Measurements from ENCODE around the gene HTR1E.

The HTR1E gene

GRCh38 chr6:86952991-86953390 lies 15.7 kb downstream of the HTR1E start:
- H3K4me3 ChIP-seq (ENCODE audit: low read depth, low read length), result no peak overlapping the region
- no peak for DNase-seq (ENCODE audit: low read depth, low spot score)
- TF ChIP-seq CTCF (IDR thresholded peaks at IDR 0.05; ENCODE audit: low read depth, low read length), result no peak
- in situ Hi-C loops (cut with HindIII; ENCODE audit: low sequenced_read_pairs), result no loop called here

DNA sequence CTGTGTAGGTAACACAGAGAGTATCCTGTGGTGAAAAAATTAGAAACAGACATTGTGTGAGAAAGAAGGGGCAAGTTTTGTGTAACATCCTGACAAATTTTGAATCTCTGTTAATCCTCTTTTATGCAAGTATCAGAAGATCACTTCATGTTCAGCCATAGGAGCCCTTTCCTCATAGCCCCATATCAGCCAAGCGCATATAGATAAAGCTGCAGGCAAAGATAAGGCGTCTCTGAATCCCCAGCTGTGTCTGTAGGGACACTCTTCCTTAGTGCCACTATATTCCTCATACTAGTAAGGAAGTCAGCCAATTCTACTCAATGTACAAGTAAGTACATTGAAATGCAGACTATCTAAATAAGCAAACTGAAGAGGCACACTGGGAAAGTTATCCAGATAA lies 22.3 kb downstream of the HTR1E start:
- in situ Hi-C loops (cut with HindIII; ENCODE audit: low sequenced_read_pairs), result no loop called here
- no peak for DNase-seq (ENCODE audit: low read depth, low spot score)
- TF ChIP-seq CTCF (IDR thresholded peaks at IDR 0.05; ENCODE audit: low read depth, low read length), result no peak
- no peak overlapping the region for H3K4me3 ChIP-seq (ENCODE audit: low read depth, low read length)

DNA sequence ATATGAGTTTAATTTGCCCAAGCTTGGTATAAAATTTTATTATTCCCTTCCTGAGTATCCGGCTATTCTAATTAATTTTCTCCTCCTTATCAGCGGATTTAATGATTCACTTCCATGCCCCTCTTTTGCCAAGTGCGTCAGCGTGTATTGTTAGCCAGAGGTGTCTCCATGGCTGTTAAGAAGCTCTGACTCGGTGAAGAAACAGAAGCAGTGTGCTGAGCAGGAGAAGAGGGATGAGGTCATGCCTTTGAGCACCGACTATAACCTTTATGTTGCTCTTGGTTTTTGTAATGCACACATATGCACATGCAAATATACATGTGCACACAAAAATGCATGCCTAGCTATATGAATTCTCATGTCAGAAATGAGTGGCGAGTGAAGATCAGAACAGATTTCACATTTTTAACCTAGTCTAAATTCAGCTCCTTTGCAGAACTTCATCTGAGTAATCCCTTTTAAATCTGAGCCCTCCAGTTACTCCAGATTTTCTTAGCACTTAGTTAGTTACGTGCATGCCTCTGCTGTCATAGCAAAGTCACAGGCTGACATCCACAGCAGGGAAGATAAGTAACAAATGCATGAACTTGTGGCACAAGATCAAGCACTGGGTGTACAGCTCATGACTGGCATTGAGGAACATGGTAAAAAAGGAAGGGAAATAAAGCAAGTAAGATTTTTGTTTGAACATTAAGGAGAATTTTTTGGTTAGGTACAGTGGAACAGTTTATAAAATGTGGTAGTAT lies 24.3 kb downstream of the HTR1E start:
- no peak for TF ChIP-seq CTCF (IDR thresholded peaks at IDR 0.05; ENCODE audit: low read depth, low read length)
- no peak overlapping the region for H3K4me3 ChIP-seq (ENCODE audit: low read depth, low read length)
- in situ Hi-C loops (cut with HindIII; ENCODE audit: low sequenced_read_pairs), result no loop called here
- peak; percentile 25 for DNase-seq (ENCODE audit: low read depth, low spot score)

DNA sequence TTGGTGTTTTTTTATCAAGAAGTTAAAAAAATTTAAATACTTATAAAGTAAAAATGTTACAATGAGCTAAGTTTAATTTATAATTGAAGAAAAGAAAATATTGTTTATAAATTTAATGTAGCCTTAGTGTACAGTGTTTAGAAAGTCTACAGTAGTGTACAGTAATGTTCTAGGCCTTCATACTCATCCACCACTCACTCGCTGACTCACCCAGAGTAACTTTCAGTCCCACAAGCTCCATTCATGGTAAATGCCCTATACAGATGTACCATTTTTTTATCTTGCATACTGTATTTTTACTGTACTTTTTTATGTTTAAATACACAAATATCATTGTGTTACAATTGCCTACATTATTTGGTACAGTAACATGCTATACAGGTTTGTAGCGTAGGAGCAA lies 26.0 kb downstream of the HTR1E start:
- no peak for TF ChIP-seq CTCF (IDR thresholded peaks at IDR 0.05; ENCODE audit: low read depth, low read length)
- no peak overlapping the region for H3K4me3 ChIP-seq (ENCODE audit: low read depth, low read length)
- DNase-seq (ENCODE audit: low read depth, low spot score), result no peak
- in situ Hi-C loops (cut with HindIII; ENCODE audit: low sequenced_read_pairs), result no loop called here

GRCh38 chr6:86964029-86964579 lies 26.8 kb downstream of the HTR1E start:
- no peak for DNase-seq (ENCODE audit: low read depth, low spot score)
- no peak for TF ChIP-seq CTCF (IDR thresholded peaks at IDR 0.05; ENCODE audit: low read depth, low read length)
- in situ Hi-C loops (cut with HindIII; ENCODE audit: low sequenced_read_pairs), result no loop called here
- H3K4me3 ChIP-seq (ENCODE audit: low read depth, low read length), result no peak overlapping the region

DNA sequence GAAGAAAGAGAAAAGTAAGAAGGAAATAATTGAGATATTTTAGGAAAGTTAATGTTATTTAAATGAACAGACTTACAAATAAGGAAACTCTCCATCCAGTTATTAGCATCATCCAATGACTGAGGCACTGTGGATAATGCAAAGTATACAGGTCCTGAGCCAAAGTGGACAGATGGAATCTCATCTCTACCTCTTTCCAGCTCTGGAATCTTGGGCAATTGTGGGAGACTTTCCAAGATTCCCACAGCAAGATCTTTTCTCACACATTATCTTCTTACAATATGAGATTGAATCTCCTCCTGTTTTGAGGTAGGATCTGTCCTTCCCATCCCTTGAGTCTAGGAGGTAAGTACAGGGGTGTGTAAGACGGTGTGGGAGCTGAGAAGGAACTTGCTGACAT lies 28.9 kb downstream of the HTR1E start:
- H3K4me3 ChIP-seq (ENCODE audit: low read depth, low read length), result no peak overlapping the region
- in situ Hi-C loops (cut with HindIII; ENCODE audit: low sequenced_read_pairs), result no loop called here
- no peak for DNase-seq (ENCODE audit: low read depth, low spot score)
- no peak for TF ChIP-seq CTCF (IDR thresholded peaks at IDR 0.05; ENCODE audit: low read depth, low read length)
